Spleen (tissue), 11 donors: ENCODE measurements around the gene REN. TPM values are rescaled to one million over a fixed set of nuclear protein-coding genes. Genes with fewer than 3 reads are reported as not detected.

ENCODE experiments used
- DNase-seq: peaks from one replicate; pipeline ENCODE4 v3.0.0-alpha.2; 2020
- H3K27ac ChIP-seq, 8 donors: fragments of 200-600 bp; sonication (generic) in 7 of 8; 1 replicate in 4 of 8; 2 replicates in 4 of 8; pipeline versions ENCODE4 v1.5.0 to v1.8.0; 2016 to 2021; ENCODE audit warnings: inconsistent platforms in 4 of 8, mild to moderate bottlenecking in 4 of 8, moderate library complexity in 1 of 8
- H3K27me3 ChIP-seq, 7 donors: fragments of 200-600 bp; sonication (generic) in 6 of 7; replicated peaks in 1 of 7; 1 replicate in 4 of 7; 2 replicates in 3 of 7; pipeline versions ENCODE4 v1.5.0 to v1.8.0; 2016 to 2021; ENCODE audit warnings: inconsistent platforms in 3 of 7, mild to moderate bottlenecking in 1 of 7
- H3K36me3 ChIP-seq, 6 donors: fragments of 200-600 bp; sonication (generic) in 5 of 6; 1 replicate in 4 of 6; 2 replicates in 2 of 6; pipeline versions ENCODE4 v1.5.0 to v1.8.0; 2016 to 2021; ENCODE audit warnings: inconsistent platforms in 2 of 6
- H3K4me1 ChIP-seq, 6 donors: fragments of 200-600 bp; sonication (generic) in 5 of 6; 1 replicate in 3 of 6; 2 replicates in 3 of 6; pipeline versions ENCODE4 v1.5.0 to v1.8.0; 2016 to 2021; ENCODE audit warnings: inconsistent platforms in 3 of 6
- H3K4me3 ChIP-seq, 8 donors: fragments of 200-600 bp; sonication (generic) in 7 of 8; 1 replicate in 4 of 8; 2 replicates in 4 of 8; pipeline versions ENCODE4 v1.5.0 to v1.8.0; 2016 to 2021; ENCODE audit warnings: inconsistent platforms in 4 of 8, mild to moderate bottlenecking in 4 of 8, moderate library complexity in 2 of 8
- H3K9me3 ChIP-seq, 8 donors: fragments of 200-600 bp; sonication (generic) in 7 of 8; 1 replicate in 4 of 8; 2 replicates in 4 of 8; pipeline versions ENCODE4 v1.5.0 to v1.8.0; 2016 to 2021; ENCODE audit warnings: inconsistent platforms in 4 of 8
- CTCF ChIP-seq, 11 experiments: fragments of 200-600 bp in 7 of 11; fragments of 450-650 bp in 4 of 11; sonication (generic) in 4 of 11; IDR thresholded peaks in 8 of 11; conservative IDR thresholded peaks in 3 of 11; 1 replicate in 7 of 11; 2 replicates in 4 of 11; pipeline versions ENCODE4 v1.4.0 to v1.8.0; 2016 to 2021; ENCODE audit warnings: antibody characterized with exemption in 11 of 11, inconsistent platforms in 4 of 11, mild to moderate bottlenecking in 1 of 11
- POLR2A ChIP-seq, 3 donors: fragments of 450-650 bp; IDR thresholded peaks; one replicate each; pipeline ENCODE4 v1.5.1; 2017; ENCODE audit warnings: antibody characterized with exemption in 3 of 3, mild to moderate bottlenecking in 1 of 3
- POLR2AphosphoS5 ChIP-seq, 3 donors: sonication (generic); formaldehyde crosslinking; IDR thresholded peaks; one replicate each; pipeline ENCODE4 v1.5.1; 2017; ENCODE audit warnings: antibody characterized with exemption in 3 of 3
- WGBS, 5 donors: extraction: QIAGEN DNeasy Blood & Tissue Kit in 3 of 5; methylation state at CpG; one replicate each; pipeline versions ENCODE4 v1.1.5 to v1.1.7; 2013 to 2018; 5-methylcytosine and 5-hydroxymethylcytosine counted together
- intact Hi-C: fragments of 100-400 bp; cut with DNase I; formaldehyde crosslinking; loops from one replicate; pipeline ENCODE4 v1.15.0; 2023; ENCODE audit warnings: low total_unique reads
- polyA plus RNA-seq, 3 donors: library from polyadenylated mRNA; stranded (reverse); fragments of 200-250 nt; gene quantifications; one replicate each; pipeline ENCODE4 v1.2.1, GENCODE V29; 2013
- total RNA-seq, 7 donors: library from RNA; depleted of rRNA in 3 of 7; stranded (reverse); fragments of >200 nt in 3 of 7; fragmentation: NEBNext Ultra II Directional in 4 of 7; extraction: Animal tissue kit (Norgen Biotek cat#: 25700) in 4 of 7; gene quantifications; one replicate each; pipeline versions ENCODE4 v1.1.0 to v1.2.1, GENCODE V29; 2016 to 2021
- donor health status: healthy with polysubstance abuse.
- donor health status: DM: no; HTN: no; CAD: no; lungs with moderate emphysema.
- donor health status: DM: no; HTN: no; CAD: no.
- donor health status: Bipolar disorder and iron deficiency.
- donor health status: healthy.
- donor health status: DM: no; HTN: no; CAD: no.
- donor health status: DM: yes; HTN: yes; CAD: no.

REN gene
- total and polyA plus RNA-seq, 10 donors: 0.12 to 0.25 TPM; not detected in 8

- TF ChIP-seq POLR2A (IDR thresholded peaks at IDR 0.05) (no peak), CTCF (IDR thresholded peaks at IDR 0.05 in 8 of 11, conservative IDR thresholded peaks at IDR 0.05 in 3 of 11) (no peak), POLR2AphosphoS5 (IDR thresholded peaks at IDR 0.05) (no peak)
- Histone ChIP-seq H3K4me1 (peaks cover 14 to 63% (median 39%) of the 10 kb centered on the region in 6 donors), H3K4me3 (no peak overlapping the region), H3K9me3 (no peaks in the 10 kb centered on the region), H3K36me3 (no peaks in the 10 kb centered on the region), H3K27me3 (no peaks in the 10 kb centered on the region), H3K27ac (peak overlapping the region in 4 of 8 donors; percentile 11 to 66 (median 62))
- intact Hi-C loops: no loop called here
- WGBS, 5 donors: 87 to 96% (median 92%) methylated on average over 2 of the region's 2 CpGs
- no peak for DNase-seq
These were observed 58.2 kb downstream of the REN start for GRCh38 chr1:204107892-204108291.

GRCh38 chr1:204106825-204107224, 59.3 kb downstream of the REN start:
- peaks cover 0 to 4% (median 0%) of the 10 kb centered on the region in 7 donors for H3K27me3 ChIP-seq
- no peak overlapping the region for H3K27ac ChIP-seq
- 93 to 100% (median 96%) methylated on average over 1 of the region's 1 CpG for WGBS, 5 donors
- H3K9me3 ChIP-seq: no peaks in the 10 kb centered on the region
- TF ChIP-seq CTCF (IDR thresholded peaks at IDR 0.05 in 8 of 11, conservative IDR thresholded peaks at IDR 0.05 in 3 of 11) (no peak), POLR2A (IDR thresholded peaks at IDR 0.05) (no peak), POLR2AphosphoS5 (IDR thresholded peaks at IDR 0.05) (no peak)
- no peak for DNase-seq
- intact Hi-C loops: no loop called here
- no peak overlapping the region for H3K4me3 ChIP-seq
- H3K4me1 ChIP-seq: peaks cover 15 to 74% (median 49%) of the 10 kb centered on the region in 6 donors
- H3K36me3 ChIP-seq: no peaks in the 10 kb centered on the region

GRCh38 chr1:204105131-204105515, 61.0 kb downstream of the REN start:
- Histone ChIP-seq H3K9me3 (no peaks in the 10 kb centered on the region), H3K27me3 (peaks cover 0 to 4% (median 0%) of the 10 kb centered on the region in 7 donors), H3K27ac (peak overlapping the region in 6 of 8 donors; percentile 15 to 85 (median 64)), H3K36me3 (no peaks in the 10 kb centered on the region), H3K4me1 (peaks cover 15 to 83% (median 52%) of the 10 kb centered on the region in 6 donors), H3K4me3 (no peak overlapping the region)
- WGBS, 5 donors: 49 to 71% (median 56%) methylated on average over 6 of the region's 6 CpGs
- no peak for DNase-seq
- TF ChIP-seq POLR2AphosphoS5 (IDR thresholded peaks at IDR 0.05): no peak
- TF ChIP-seq CTCF (IDR thresholded peaks at IDR 0.05 in 8 of 11, conservative IDR thresholded peaks at IDR 0.05 in 3 of 11): no peak
- no peak for TF ChIP-seq POLR2A (IDR thresholded peaks at IDR 0.05)
- intact Hi-C loops: no loop called here

Other genes with a start within 250 kb of the REN start
- 10 to 100 TPM; 12.8 to 28.7 (median 19.2) TPM for gene SOX13, start 93.2 kb downstream of the REN start, total RNA-seq
- gene SOX13, start 93.2 kb downstream of the REN start, polyA plus RNA-seq: 1 to 10 TPM; 2.0 to 9.6 (median 2.2) TPM
- 10 to 100 TPM in 2 of 7 donors, 1 to 10 TPM in 5; 4.4 to 20.8 (median 8.6) TPM for gene ETNK2, start 14.3 kb downstream of the REN start, total RNA-seq
- gene ETNK2, start 14.3 kb downstream of the REN start, polyA plus RNA-seq: 1 to 10 TPM; 1.9 to 3.8 (median 2.5) TPM
- gene KISS1, start 30.2 kb upstream of the REN start, total RNA-seq: not detected
- gene KISS1, start 30.2 kb upstream of the REN start, polyA plus RNA-seq: not detected
- not detected for gene GOLT1A, start 47.7 kb upstream of the REN start, total RNA-seq
- under 1 TPM in 2 of 3 donors, not detected in 1; 0.13 to 0.24 TPM for gene GOLT1A, start 47.7 kb upstream of the REN start, polyA plus RNA-seq
- gene PLEKHA6, start 193.6 kb upstream of the REN start, total RNA-seq: 1 to 10 TPM in 6 of 7 donors, under 1 TPM in 1; 0.51 to 6.5 (median 4.0) TPM
- 1 to 10 TPM in 1 of 3 donors, under 1 TPM in 2; 0.47 to 1.8 (median 0.65) TPM for gene PLEKHA6, start 193.6 kb upstream of the REN start, polyA plus RNA-seq
- gene PPP1R15B, start 245.5 kb upstream of the REN start, total RNA-seq: 10 to 100 TPM; 46.3 to 73.1 (median 63.8) TPM
- 10 to 100 TPM; 10.8 to 17.2 (median 12.5) TPM for gene PPP1R15B, start 245.5 kb upstream of the REN start, polyA plus RNA-seq